HCT116 (cell line): Measurements from ENCODE around the gene PDE6G.

ENCODE experiments used
- CTCF ChIP-seq, 3 experiments: fragments of 200-600 bp in 1 of 3; sonication (generic) in 1 of 3; IDR thresholded peaks in 2 of 3; conservative IDR thresholded peaks in 1 of 3; 2 replicates each; pipeline ENCODE4 v1.5.1; 2012 to 2017; ENCODE audit warnings: low read depth in 2 of 3, low read length in 2 of 3, antibody characterized with exemption in 1 of 3, borderline replicate concordance in 1 of 3, control low read depth in 1 of 3, mild to moderate bottlenecking in 1 of 3, mixed read lengths in 1 of 3, mixed run types in 1 of 3, moderate library complexity in 1 of 3; ENCODE audit not compliant: insufficient read depth in 1 of 3
- ELF1 ChIP-seq: IDR thresholded peaks from 2 replicates; pipeline ENCODE4 v1.6.1; 2012; ENCODE audit warnings: low read depth, borderline replicate concordance
- EZH2phosphoT487 ChIP-seq: fragments of 200-600 bp; IDR thresholded peaks from 2 replicates; pipeline ENCODE4 v1.6.1; 2018; ENCODE audit warnings: antibody characterized with exemption, borderline replicate concordance
- POLR2A ChIP-seq: IDR thresholded peaks from 2 replicates; pipeline ENCODE4 v1.7.0; 2011; ENCODE audit warnings: borderline replicate concordance; ENCODE audit not compliant: insufficient read depth, insufficient read length; ENCODE audit errors: extremely low read depth
- TCF7L2 ChIP-seq: IDR thresholded peaks from 2 replicates; pipeline ENCODE4 v1.7.0; 2011; ENCODE audit warnings: borderline replicate concordance, inconsistent platforms; ENCODE audit not compliant: insufficient read depth, insufficient read length; ENCODE audit errors: extremely low read depth
- YY1 ChIP-seq: IDR thresholded peaks from 2 replicates; pipeline ENCODE4 v1.6.1; 2011; ENCODE audit warnings: low read length, low read depth, moderate library complexity, mild to moderate bottlenecking; ENCODE audit not compliant: insufficient replicate concordance; ENCODE audit errors: extremely low read depth
- ZFX ChIP-seq: fragments of 450-650 bp; IDR thresholded peaks from 2 replicates; pipeline ENCODE4 v1.6.1; 2017

DNA sequence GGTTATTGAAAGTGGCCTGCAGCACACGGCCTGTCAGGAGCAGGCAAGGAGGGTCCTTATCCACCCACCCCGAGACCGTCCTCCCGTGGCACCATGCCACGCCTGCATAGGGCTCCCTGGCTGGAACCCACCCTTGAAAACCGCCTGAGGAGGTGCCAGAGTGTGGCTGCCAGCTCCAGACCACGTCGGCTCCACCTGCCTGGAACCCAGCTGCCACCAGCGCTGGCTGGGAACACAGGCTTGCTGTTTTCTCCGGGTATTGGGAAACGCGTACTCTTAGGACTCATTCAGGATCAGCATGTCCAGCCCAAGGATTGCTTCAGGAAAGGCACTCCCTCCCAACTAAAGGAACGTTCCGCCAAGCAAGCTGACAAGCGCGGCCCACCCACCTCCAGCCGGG, 20.6 kb upstream of the PDE6G start:
- no peak for TF ChIP-seq CTCF (IDR thresholded peaks at IDR 0.05 in 2 of 3, conservative IDR thresholded peaks at IDR 0.05 in 1 of 3; ENCODE audit: borderline replicate concordance in 1 of 3, insufficient read depth in 1 of 3, low read depth in 2 of 3, low read length in 2 of 3)
- TF ChIP-seq POLR2A, result no peak
- no peak for TF ChIP-seq ZFX
- TF ChIP-seq ELF1, result no peak
- no peak for TF ChIP-seq TCF7L2
- no peak for TF ChIP-seq YY1
- no peak for TF ChIP-seq EZH2phosphoT487
